HG03196 (cell line): ENCODE results near the gene LPCAT2.

Experiments
- ATAC-seq: cut with Tn5 transposase; IDR thresholded peaks from one replicate; pipeline ENCODE4 v1.9.1; 2021; ENCODE audit not compliant: unreplicated experiment

Gene LPCAT2

GRCh38 chr16:55508941-55509931, at the start of gene LPCAT2:
LPCAT2 (plus strand) TSS chr16:55509072; CDS start chr16:55509182, 110 bp downstream.
- no peak for ATAC-seq

- no peak for ATAC-seq
Measured at GRCh38 chr16:55462241-55462640, 46.6 kb upstream of the LPCAT2 start.

- ATAC-seq, result no peak
Measured at GRCh38 chr16:55464375-55464774, 44.5 kb upstream of the LPCAT2 start.

- ATAC-seq, result peak; percentile 94
Measured at GRCh38 chr16:55465077-55465896, 43.6 kb upstream of the LPCAT2 start.

- ATAC-seq, result no peak
Measured at GRCh38 chr16:55466209-55466608, 42.7 kb upstream of the LPCAT2 start.

GRCh38 chr16:55467898-55468297, 41.0 kb upstream of the LPCAT2 start:
- no peak for ATAC-seq

GRCh38 chr16:55468352-55468990, 40.4 kb upstream of the LPCAT2 start:
- no peak for ATAC-seq

- ATAC-seq, result no peak
Measured at GRCh38 chr16:55469821-55470532, 38.9 kb upstream of the LPCAT2 start.

- no peak for ATAC-seq
Measured at GRCh38 chr16:55470533-55471371, 38.1 kb upstream of the LPCAT2 start.

- peak; percentile 69 for ATAC-seq
Measured at GRCh38 chr16:55471448-55472097, 37.3 kb upstream of the LPCAT2 start.

- no peak for ATAC-seq
Measured at GRCh38 chr16:55473587-55473986, 35.3 kb upstream of the LPCAT2 start.

- no peak for ATAC-seq
Measured at GRCh38 chr16:55474821-55475220, 34.1 kb upstream of the LPCAT2 start.

- ATAC-seq, result no peak
Measured at GRCh38 chr16:55475919-55476318, 33.0 kb upstream of the LPCAT2 start.

GRCh38 chr16:55476625-55477533, 32.0 kb upstream of the LPCAT2 start:
- ATAC-seq, result no peak

GRCh38 chr16:55477736-55478135, 31.1 kb upstream of the LPCAT2 start:
- no peak for ATAC-seq

GRCh38 chr16:55478827-55479429, 29.9 kb upstream of the LPCAT2 start, which contains the start of gene MMP2:
MMP2 (plus strand) TSS chr16:55479198; CDS start chr16:55479480, 282 bp downstream.
- no peak for ATAC-seq

GRCh38 chr16:55479430-55480140, 29.3 kb upstream of the LPCAT2 start:
- no peak for ATAC-seq
